Uterus (tissue), 2 donors: ENCODE measurements around the gene NBAS.

Experiments used
- CTCF ChIP-seq, 4 experiments: fragments of 200-600 bp in 2 of 4; fragments of 450-650 bp in 2 of 4; sonication (generic) in 2 of 4; IDR thresholded peaks; one replicate each; pipeline ENCODE4 v1.5.1; 2016 to 2019; ENCODE audit warnings: antibody characterized with exemption in 4 of 4, mild to moderate bottlenecking in 2 of 4, moderate library complexity in 1 of 4
- POLR2A ChIP-seq, 2 donors: fragments of 450-650 bp; IDR thresholded peaks; one replicate each; pipeline ENCODE4 v1.6.1; 2016; ENCODE audit warnings: antibody characterized with exemption in 2 of 2, mild to moderate bottlenecking in 1 of 2, moderate library complexity in 1 of 2

- TF ChIP-seq CTCF (IDR thresholded peaks at IDR 0.05) = no peak
- no peak for TF ChIP-seq POLR2A (IDR thresholded peaks at IDR 0.05)
These were observed 279.5 kb downstream of the NBAS start for GRCh38 chr2:15281681-15282080.
